GM19023 (cell line): ENCODE data around the gene HOXC9.
"Not testable (repeated sequence)": the region's sequence is repeated elsewhere in the genome, so short reads cannot be mapped to it uniquely, and the experiment has no call there.

Source experiments
- ATAC-seq: cut with Tn5 transposase; IDR thresholded peaks from one replicate; pipeline ENCODE4 v1.9.1; 2021; ENCODE audit warnings: mild to moderate bottlenecking, moderate library complexity; ENCODE audit not compliant: unreplicated experiment

HOXC9 gene

DNA sequence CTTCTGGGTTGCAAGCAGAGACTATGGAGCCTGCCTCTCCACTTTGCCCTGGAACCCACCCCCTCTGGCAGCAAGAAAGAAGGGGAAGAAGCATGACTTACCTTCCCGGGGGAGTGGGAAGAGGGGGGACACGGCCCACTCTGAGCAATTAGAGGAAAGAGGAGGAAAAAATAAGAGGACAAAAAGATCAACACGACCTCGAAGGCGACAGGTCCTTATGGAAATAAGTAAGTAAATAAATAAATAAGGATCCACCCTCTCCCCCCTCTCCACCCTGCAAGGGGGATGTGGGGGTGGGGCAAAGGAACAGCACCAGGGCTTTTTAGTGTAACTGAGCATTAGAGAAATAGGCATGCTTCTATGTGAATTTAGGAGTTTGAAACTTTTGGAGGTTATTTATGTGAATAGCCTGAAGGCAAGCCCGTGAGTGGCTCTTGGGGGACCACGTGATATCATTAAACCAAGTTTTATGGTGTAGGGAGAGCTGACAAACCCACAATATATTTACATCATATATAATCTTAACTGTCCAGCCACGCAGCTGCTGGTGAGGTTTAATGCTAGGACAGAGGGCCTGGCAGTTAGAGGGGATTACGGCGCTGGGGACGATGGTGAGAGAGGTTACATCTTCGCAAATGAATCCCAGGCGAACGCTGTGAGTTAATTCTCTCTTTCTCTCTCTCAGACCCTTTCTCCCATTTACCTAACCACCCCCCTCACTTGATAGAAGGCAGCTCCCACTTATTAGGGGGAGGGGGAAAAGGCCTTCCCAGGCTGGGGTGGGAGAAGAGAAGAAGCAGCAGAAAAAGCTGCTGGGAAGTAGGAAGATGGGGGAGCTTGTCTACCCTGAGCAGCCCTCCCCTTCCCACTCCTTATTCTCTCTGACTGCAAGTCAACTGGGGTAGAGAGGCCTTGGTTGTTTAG lies 37.7 kb downstream of the HOXC9 start:
- no peak for ATAC-seq

DNA sequence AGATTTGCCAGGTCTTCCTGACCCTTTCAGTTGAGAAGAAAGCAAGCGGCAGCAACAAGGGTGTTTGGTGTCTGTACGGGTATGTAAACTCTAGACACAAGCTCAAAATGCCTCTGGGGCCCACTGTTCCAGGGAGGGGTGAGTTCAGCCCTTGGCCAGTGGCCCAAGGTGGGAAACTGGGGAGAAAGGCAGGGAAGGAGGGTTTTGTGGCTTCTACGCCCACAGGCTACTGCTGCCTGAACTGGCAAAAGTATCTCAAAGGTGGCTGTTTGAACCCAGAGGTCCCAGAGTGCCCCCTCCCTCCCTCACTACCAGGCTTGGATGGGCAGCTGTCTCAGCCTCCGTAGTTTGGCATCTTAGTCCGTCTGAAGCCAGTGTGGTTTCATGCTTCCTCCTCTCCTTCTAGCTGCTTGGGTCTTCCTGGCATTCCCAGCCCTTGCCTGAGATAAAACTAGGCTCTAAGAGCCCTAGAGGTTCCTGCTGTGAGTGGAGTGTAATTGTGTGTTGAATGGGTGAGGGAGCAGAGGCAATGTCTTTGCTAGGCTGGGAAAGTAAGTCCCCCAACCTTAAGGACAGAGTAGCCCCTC lies 38.4 kb downstream of the HOXC9 start:
- no peak for ATAC-seq

DNA sequence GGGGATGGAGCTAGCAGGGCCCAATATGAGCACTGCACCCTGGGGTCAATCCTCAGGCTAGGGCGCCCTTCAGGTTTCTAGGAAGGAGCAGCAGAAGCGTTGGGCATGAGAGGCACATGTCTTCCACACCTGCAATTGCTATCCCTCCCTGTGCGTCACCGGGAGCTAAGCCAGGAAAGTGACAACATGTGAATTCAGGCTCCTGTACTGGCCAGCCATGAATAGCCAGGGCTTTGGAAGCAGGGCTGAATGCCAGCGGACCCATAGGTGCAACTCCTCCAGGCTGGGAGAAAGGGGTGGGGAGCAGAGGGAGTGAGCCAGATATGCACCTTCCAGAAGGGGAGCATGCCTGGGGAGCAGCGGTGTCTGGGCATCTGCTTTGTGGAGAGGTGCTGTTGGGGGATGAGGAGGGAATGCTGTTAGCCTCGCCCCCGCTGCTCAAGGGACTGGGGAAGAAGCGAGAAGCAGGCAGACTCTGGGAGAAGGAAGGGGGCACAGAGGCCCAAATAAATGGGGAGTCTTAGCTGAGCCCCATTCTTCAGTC lies 39.0 kb downstream of the HOXC9 start:
- no peak for ATAC-seq

DNA sequence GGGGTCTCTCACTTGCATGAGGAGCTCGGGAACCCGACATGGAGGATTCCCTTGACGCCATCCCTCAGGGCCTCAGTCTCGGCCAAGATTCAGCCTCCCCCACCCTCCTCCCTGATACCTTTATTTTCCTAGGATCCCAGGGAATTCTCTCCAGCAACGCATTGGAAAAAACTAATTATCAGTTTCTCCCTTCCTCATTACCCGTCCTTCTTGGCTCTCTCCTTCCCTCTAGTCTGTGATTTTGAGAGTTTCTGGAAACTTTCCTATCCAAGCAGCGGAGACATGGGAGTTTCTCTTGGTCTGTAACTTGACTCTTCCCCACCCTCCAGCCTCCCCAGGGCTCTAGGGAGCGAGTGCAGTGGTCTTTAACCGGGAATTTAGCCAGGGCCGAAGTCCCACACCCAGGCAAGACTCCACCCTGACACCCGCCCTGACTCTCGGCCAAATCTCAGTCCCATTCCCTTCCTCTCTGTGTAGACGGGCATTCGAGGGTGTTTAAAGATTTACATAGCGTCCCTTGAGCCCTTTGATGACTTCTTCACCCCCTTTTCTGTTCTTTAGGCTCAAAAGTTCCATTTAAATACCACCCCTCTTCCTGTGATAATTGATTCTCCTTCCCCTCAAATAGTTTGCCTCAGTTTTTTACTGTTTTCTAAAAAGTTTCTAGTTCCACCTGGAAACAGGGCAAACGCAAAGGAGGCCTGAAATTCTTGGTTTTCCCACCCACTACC lies 39.6 kb downstream of the HOXC9 start:
- ATAC-seq: no peak

DNA sequence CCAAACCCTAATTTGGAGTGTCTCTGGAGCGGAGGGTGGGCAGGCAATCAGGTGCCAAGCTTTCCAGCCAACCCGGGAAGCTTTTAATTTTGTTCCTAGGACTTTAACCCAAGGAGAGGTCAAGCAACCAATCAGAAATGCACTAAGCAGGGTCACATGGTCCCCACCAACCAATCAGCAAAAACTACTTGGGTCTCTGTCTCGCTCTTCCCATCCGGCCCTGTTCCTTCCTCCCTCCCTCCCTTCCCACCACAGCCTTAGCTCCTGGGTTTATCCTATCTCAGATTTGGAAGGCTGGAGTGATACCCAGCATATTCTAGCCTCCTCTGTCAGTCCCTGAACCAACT lies 40.2 kb downstream of the HOXC9 start:
- ATAC-seq: no peak

DNA sequence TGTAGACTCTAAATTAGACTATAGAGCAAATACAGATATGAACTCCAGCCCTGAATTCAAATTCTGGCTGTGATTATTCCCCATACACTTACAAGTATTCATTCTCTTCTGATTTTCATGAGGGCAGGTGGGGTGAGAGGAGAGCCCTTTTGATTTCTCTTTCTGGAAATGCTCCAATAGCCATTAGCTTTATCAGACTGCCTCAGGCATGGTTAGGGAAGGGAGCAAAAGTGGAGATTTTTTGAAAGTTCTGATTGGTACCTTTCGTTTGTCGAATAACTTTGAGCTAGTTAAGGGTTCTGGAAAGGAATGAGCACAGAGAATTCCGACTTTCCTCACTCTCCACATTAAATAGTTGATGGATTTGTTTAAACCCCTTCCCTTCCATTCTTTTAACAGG lies 40.7 kb downstream of the HOXC9 start:
- no peak for ATAC-seq

DNA sequence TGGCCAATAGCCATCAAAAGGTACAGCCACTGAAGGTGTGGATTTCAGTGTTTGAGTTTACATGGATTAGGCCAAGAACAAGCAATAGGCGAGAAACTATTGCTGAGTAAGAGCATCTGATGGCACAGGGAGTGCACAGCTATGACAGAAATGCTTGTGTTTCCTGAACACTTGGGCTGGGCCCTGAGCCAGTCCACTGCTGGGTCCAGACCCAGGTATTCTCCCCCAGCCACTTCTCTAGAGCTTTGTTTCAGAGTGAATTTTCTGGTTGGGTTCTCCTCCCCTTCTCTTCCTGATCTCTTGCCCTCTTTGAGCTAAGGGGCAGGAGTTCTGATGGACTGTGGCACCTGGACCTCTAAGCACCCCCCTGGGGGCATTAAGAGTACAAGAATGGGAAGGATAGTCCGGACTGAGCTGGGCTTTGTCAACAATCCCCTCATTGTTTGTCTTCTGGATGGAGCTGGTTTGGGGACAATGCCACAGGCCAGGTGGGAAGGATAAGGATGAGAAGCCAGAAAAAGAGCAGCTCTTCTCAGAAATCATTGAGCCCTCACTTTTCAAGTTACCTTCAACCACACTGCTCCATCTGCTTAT lies 41.2 kb downstream of the HOXC9 start:
- ATAC-seq: no peak

DNA sequence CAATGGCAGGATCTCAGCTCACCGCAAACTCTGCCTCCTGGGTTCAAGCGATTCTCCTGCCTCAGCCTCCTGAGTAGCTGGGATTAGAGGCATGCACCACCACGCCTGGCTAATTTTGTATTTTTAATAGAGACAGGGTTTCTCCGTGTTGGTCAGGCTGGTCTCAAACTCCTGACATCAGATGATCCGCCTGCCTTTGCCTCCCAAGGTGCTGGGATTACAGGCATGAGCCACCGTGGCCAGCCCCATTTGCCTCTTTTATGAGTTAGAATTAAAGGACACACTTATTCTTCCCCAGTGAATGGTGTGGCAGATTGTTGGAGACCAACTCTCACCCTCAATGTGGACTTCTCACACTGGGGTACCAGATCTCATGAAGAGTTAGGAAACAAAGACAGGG lies 42.1 kb downstream of the HOXC9 start:
- not testable (repeated sequence) for ATAC-seq

DNA sequence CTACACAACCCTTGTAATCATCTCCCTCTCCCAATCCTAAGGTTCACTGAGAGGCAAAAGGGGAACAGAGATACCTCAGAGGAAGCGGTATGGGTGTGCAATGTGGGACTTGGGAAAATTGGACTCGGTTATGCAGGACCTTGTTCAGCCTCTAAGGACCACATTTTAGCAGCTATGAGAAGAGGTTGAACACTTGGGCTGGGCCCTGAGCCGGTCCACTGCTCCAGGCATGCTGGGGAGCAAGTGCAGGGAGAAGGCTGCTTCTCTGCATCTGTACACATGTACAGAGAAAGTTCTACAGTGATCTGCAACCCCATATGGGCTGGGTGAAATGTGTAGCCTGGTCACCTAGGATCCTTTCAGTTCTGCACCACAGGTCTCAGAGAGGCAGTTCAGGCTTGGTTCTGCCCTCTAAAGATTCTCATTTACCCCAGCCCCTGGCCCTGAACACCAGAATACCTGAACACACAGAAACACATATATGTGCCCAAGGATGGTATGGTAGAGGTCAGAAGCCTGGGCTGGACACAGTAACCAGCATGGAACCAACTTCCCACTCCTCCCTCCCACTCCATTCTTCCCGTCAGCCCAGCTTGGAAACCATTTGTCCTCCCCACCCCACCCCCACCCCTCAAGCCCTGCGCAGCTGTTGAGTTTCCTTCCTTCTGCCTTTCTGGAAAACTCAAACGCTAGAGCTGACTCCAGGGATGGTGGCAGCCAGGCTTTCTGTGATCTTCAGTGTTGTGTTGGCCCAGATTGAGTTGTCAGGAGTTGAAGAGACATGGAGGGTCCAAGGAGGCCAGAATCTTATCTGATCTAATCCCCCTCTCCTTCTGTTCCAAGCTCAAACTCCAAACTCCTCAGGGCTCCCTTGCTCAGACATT lies 43.3 kb downstream of the HOXC9 start:
- no peak for ATAC-seq

DNA sequence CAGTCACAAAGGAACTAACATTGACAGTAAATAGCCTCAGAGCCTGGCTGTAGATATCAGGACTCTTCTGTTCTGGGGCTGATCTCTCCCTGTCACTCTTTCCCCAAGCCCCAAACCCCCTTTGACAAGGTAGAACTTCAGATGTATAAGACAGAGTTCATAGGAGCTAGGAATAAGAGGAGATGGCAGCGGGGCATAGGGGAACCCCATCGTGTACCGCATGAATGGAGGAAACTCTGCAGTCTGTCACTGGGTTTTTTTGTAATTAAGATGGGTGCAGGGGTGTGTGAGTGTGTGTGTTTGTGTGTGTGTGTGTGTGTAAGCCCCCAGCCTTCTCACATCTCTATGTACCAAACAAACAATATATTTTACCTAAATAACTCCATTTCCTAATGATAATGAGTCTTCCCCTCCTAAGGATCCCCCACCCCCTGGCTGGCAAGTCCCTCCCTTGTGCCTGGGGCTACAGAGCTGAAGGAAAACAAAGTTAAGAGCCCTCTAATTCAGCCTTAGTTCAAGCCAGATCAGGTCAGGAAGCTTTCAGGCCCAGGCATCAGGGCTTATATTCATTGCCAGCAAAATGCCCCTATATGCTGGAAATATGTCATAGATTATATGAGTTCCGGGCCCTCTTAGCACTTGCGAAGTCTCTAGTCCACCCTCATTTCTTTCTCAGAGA lies 44.6 kb downstream of the HOXC9 start:
- no peak for ATAC-seq

DNA sequence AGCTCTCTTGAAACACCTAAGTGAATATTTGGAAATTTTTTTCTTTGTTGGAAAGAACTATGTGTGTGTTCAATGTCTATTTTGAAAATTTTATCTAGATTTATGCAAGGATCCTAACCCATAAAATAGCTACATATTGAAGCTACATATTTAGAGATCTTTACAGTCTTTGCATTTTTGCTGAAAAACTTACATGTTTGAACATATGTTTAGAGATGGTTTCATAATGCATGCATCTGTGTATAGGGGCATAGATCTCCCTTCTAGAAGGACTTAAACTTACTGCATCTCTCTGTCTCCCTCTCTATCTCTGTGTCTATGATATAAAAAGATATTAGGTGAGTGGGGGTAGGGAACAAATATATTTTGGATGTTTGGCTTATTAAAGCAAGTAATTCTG lies 45.4 kb downstream of the HOXC9 start:
- no peak for ATAC-seq

DNA sequence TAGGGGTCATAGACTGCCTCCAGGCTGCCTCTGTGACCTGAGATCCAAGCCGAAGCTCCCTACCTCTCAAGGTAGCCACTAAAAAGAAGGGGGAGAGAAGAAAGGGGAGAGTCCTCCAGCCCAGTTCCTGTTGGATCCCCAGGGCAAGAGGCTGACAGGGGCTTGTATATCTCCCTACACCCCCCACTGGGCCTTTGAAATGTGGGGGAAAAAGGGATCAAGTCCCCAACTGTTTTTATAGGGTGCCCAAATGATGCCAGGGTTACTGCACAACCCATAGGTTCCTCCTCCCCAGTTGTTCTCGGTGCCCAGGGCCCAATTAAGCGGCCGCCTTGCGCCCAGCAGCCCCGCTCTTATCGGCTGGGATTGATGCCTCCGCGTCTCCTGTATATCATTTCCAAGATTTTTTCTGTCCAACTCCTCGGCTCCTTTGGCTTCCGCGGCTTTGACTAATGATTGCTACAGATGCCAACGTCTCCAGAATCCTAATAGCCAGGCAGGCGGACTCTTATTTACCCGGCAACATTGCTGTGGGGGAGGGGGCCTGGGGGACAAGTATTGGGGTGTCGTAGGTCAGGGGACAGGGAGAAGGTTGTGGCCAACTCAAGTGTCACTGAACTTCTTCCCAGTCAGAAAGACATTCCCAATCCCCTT lies 46.0 kb downstream of the HOXC9 start:
- no peak for ATAC-seq

DNA sequence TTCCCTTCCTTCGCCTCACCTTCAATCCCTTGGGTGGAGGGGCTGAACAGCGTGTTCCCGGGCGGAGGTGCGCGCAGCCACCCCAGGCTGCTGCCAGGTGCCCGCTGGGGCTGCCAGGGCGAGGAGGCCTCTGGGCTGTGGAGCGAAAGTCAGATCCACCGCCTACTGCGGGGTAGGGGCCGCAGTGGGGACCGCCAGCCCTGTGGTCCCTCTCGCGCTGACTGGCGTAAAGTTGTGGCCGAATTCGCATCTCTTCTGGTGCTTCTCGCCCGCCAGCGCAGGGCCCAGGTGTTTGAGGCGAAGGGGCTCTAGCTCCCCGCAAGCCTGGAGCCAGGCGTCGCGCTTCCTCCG lies 46.8 kb downstream of the HOXC9 start:
- no peak for ATAC-seq

DNA sequence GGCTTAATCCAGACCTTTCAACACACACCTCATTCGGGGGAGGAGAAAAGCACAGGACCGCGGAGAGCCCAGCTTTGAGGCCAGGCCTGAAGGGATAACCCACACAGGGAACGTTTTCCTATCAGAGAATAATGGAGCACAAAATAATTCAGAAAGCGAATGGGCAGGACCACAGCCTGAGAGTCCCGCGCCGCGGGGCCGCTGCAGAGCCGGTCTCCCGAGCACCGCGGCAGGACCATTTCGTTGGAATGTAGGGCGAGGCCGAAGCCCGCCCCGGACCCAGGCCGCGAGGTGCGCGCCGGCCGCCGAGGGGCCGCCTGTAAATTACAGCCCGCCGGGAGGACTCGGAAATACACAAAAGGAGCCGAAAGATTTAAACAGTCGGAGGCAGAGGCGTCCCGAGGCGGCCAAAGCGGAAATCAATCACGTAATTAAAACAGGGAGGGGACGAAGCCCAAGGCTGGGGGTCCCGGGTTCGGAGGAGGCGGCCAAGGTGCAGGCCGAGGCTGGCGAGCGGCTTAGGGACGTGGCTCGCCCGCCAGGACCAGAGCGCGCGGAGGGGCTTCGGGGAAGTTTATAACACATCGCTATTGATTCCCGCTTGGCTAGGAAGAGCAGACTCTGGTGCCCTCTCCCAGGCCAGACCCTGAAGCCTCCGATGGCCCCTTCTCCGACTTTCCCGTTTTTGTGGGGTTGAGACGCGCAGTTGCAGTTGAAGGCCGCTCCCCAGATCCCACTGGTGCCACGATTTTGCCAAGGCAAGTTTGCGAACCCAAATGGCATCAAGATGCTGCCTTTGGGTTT lies 47.4 kb downstream of the HOXC9 start:
- no peak for ATAC-seq

DNA sequence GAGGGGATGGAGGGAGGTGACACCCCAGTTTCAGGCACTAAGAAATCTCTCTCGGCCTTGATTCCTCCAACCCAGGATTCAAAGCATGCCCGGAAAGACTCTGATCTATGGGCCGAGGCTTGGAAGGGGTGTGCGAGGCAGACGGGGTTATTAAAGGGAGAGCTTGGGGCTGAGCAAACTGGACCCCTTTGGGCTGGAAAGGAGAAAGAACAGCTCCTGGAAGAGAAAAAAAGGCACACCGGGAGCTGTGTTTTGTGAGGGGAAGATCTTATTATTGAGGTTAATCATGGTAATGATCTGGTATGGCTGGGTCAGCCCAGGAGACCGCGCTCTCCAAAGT lies 48.0 kb downstream of the HOXC9 start:
- no peak for ATAC-seq

DNA sequence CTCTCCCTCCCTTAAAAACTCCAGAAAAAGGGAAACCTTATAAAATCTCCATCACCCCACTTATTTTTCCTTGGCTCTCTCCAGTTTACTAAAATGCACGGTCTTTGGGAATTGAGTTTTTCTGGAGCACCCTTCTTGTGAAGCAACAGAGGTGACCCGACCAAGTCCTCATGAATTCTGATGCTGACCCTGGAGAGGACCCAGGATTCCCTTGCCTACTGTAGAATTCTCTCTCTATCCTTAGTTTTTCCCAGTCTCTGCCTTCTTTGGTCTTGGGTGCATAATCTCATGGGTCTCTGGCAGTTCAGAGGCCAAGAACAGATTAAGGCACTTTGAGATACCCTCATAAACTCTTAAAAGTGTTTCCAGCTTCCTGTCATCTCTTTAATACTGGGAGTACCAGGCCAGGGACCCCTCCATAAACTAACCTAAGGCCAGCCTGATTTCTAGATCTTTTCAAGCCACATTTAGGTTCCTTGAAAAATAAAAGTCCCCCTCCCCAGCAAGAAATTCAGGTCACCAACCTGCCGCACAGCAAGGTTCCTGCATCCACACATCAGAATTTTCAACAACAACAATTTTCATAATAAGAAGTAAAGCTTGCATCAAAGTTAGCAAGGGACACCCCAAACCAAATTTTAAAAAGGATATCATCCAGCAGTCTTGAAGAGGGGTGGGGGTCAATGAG lies 48.6 kb downstream of the HOXC9 start:
- ATAC-seq: no peak

DNA sequence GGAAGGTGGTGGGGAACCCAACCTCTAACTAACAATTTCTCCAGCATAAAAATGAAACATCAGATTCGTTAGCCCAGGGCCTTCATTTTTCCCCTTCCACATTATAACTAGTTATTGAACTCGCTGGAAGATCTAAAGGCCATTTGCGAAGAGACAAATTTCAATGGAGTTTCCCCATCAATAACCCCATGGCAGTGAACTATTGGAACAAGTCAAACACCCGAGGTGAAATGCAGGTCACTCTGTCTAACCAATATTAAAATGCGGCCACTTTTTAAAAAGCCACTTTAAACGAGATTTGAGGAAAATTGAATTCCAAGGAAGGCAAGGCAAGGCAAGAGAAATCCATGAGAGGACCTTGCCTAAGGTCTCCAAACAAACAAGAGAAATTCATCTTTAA lies 49.1 kb downstream of the HOXC9 start:
- no peak for ATAC-seq

DNA sequence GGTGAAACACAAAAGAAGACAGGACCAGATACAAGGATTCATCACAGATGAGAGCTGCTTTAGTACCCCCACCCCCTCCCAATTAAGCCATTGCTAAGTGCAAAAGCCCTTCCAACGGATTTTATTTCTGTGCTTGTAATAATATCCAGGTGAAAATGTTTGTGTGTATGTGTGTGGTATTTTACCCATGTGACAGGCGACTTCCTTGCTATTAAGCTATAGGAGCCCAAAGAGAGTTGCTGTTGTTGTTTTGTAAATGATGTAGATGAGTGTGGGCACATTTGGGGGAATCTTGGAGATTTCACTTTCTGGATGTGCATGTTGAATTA lies 50.5 kb downstream of the HOXC9 start:
- ATAC-seq: no peak
